ENCODE results near the gene GZF1. TPM values are rescaled to one million over a fixed set of nuclear protein-coding genes. Genes with fewer than 3 reads are reported as not detected.

GZF1 gene
- total RNA-seq, 6 experiments from 2014 or later: 10.5 to 15.9 (median 13.6) TPM

DNA sequence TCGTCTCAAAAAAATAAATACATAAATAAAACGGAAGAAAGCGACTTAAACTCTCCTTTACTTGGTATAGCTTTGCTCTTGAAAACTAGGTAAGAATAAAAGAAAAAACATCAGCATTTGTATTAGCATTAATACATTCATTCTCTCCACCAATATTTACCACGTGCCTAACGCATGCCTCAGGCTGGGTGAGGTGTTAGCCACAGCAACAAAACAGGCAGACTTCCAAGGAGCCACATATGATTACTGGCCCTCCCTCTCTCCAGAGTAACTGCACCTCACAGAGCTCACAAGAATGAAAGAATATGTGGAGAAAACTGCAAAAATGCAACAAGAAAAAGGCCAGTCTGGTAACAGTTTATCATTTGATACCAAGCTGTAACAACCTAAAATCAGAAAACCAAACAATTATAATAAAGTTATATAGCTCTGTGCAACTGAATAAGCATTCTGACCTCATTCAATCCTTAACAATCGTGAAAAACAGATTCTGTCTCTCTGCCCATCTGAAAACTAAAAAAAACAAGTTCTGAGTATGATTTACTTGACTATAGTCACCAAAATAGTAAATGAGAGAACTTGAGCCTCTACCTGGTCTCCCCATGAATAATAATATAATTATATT, 54.1 kb downstream of the GZF1 start:
- no peaks in the 10 kb centered on the region for H3K27me3 Mint-ChIP-seq (ENCODE audit: insufficient read depth)
- peaks cover 50% of the 10 kb centered on the region for H3K4me1 Mint-ChIP-seq (ENCODE audit: low read depth)
- TF ChIP-seq, protein P1, sequence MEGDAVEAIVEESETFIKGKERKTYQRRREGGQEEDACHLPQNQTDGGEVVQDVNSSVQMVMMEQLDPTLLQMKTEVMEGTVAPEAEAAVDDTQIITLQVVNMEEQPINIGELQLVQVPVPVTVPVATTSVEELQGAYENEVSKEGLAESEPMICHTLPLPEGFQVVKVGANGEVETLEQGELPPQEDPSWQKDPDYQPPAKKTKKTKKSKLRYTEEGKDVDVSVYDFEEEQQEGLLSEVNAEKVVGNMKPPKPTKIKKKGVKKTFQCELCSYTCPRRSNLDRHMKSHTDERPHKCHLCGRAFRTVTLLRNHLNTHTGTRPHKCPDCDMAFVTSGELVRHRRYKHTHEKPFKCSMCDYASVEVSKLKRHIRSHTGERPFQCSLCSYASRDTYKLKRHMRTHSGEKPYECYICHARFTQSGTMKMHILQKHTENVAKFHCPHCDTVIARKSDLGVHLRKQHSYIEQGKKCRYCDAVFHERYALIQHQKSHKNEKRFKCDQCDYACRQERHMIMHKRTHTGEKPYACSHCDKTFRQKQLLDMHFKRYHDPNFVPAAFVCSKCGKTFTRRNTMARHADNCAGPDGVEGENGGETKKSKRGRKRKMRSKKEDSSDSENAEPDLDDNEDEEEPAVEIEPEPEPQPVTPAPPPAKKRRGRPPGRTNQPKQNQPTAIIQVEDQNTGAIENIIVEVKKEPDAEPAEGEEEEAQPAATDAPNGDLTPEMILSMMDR (IDR thresholded peaks at IDR 0.05): no peak
- H3K27ac Mint-ChIP-seq: peak overlapping the region; percentile 15; the same call in 1 of the 2 replicates
- no peaks in the 10 kb centered on the region for H3K9me3 Mint-ChIP-seq
- H3K36me3 Mint-ChIP-seq (ENCODE audit: low read depth): no peaks in the 10 kb centered on the region
- H3K4me3 Mint-ChIP-seq: no peak overlapping the region; the same call in 1 of the 2 replicates
- no peak for DNase-seq

DNA sequence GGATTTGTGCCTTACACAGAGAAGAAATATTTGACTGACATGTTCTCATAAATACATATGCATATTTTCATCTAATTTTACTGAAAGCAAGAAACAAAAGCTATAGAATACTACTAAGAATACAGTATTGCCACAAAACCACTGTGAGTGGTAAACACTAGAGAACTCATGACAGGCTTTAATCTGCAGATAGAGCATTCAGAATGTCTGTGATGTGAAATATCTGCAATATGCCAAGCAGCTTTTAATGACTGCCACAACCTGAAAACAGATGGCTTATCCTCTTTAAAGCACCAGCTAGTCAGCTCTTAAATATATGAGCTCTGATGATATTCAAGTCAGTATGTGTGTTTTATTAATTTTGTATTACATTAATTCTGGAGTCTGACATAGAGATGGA, 55.9 kb downstream of the GZF1 start:
- no peak overlapping the region for H3K4me3 Mint-ChIP-seq
- DNase-seq: no peak
- H3K36me3 Mint-ChIP-seq (ENCODE audit: low read depth): no peaks in the 10 kb centered on the region
- no peak overlapping the region for H3K27ac Mint-ChIP-seq
- H3K4me1 Mint-ChIP-seq (ENCODE audit: low read depth): peaks cover 43% of the 10 kb centered on the region
- H3K27me3 Mint-ChIP-seq (ENCODE audit: insufficient read depth): peaks cover 2% of the 10 kb centered on the region; the same call in 1 of the 2 replicates
- TF ChIP-seq, protein P1 (IDR thresholded peaks at IDR 0.05): no peak
- H3K9me3 Mint-ChIP-seq: no peaks in the 10 kb centered on the region

- Mint-ChIP-seq H3K27me3 (ENCODE audit: insufficient read depth) (peaks cover 7% of the 10 kb centered on the region), H3K36me3 (ENCODE audit: low read depth) (no peaks in the 10 kb centered on the region), H3K27ac (peak overlapping the region; percentile 96), H3K4me1 (ENCODE audit: low read depth) (peaks cover 36% of the 10 kb centered on the region), H3K9me3 (no peaks in the 10 kb centered on the region), H3K4me3 (peak overlapping the region; percentile 94)
- TF ChIP-seq, protein P1 (IDR thresholded peaks at IDR 0.05): no peak
- no peak for DNase-seq
These were observed 57.6 kb downstream of the GZF1 start for GRCh38 chr20:23419657-23419994.

DNA sequence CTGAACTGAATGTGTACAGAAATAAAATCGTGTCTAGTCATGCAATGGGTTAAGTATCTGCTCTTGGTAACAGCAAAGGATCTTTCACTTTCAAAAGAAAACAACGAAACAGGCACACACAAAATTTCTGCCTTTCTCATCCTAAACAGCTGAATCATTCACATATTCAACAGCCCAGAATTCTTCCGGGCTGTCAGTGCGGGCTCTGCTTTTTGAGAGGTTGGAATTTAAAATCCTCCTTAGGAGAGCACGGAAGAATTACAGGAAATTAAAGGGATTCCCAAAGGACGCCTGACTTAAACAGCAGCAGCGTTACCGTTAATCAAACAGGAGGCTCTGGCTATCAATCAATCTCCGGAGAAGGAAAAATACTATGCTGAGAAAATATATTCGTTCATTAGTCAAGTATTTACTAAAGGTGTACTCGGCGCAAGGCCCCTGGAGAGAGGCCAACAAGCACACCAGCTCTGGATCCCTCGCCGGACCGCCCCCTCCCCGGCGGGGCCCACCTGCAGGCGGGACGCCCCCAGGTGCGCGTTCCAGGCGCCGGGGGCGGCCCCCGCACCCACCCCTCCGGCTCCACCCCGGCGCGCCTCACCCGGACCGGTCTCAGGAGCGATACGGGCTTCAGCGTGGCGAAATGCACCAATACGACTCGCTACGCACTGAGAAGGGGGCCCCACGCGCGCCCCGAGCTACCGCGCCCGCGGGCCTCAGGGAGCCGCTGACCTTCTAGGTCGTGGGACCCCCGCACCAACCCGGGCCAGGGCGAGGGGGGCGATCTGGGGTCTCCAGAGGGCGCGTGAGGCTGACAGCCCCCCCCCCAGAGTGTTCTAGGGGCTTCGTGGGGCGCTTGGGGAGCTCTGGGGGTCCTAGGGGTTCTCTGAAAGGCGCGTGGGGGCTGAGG, 58.3 kb downstream of the GZF1 start:
- no peaks in the 10 kb centered on the region for H3K36me3 Mint-ChIP-seq (ENCODE audit: low read depth)
- peak overlapping the region; percentile 94 for H3K4me3 Mint-ChIP-seq
- no peaks in the 10 kb centered on the region for H3K9me3 Mint-ChIP-seq
- peaks cover 11% of the 10 kb centered on the region for H3K27me3 Mint-ChIP-seq (ENCODE audit: insufficient read depth)
- H3K27ac Mint-ChIP-seq: peak overlapping the region; percentile 96
- peaks cover 32% of the 10 kb centered on the region for H3K4me1 Mint-ChIP-seq (ENCODE audit: low read depth)
- TF ChIP-seq, protein P1 (IDR thresholded peaks at IDR 0.05): no peak
- peak; percentile 71 for DNase-seq

DNA sequence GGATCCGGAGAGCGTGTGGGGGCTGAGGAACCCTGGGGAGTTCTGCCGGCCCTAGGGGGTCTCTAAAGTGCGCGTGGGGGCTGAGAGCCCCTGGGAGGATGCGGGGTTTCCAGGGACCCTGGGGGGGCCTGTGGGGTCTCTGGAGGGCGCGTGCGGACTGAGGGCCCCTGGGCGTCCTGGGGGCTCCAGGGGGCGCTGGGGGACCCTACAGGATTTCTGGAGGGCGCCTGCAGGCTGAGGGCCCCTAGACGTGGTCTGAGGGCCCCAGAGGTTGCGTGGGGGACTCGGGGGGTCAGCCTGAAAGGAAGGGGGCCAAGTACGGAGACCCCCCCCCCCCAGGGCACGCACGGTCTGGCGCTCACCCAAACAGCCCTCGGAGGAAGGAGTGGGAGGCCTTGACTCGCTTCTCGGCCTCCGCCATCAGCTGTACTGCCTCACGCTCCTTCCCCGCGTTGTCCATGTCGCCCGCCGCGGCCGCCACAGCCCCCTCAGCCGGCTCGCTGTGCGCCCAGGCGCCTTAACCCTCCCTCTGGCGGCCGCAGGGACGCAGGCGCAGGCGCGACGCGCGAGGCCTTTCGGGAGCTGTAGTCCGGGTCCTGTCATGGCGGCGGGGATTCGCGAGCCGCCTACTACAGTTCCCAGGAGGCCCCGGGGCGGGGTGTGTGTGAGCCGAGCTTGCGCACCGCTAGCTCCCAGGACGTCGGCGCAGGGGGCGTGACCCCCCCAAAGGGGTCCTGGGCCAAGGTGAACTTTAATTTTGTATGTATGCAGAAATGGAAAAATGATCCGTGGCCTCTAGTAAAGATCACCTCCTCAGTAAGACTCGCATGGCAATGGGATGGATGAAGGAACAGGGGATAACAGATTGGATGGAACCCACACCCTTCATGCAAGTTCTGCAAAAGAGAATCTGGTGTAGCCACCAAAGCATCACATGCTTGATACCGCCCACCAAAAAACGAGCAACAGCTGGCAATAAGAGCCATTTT, 59.3 kb downstream of the GZF1 start, which contains the start of gene NAPB:
NAPB (minus strand) TSS at position 546 of the 989 bp plus-strand sequence; CDS start at position 460, 86 bp downstream.
- Mint-ChIP-seq H3K4me1 (ENCODE audit: low read depth) (peaks cover 24% of the 10 kb centered on the region), H3K36me3 (ENCODE audit: low read depth) (no peaks in the 10 kb centered on the region), H3K9me3 (no peaks in the 10 kb centered on the region), H3K4me3 (peak within 1 kb of the TSS; percentile 94), H3K27ac (peak within 1 kb of the TSS; percentile 80), H3K27me3 (ENCODE audit: insufficient read depth) (peaks cover 11% of the 10 kb centered on the region)
- DNase-seq: peak; percentile 89
- TF ChIP-seq, protein P1 (IDR thresholded peaks at IDR 0.05): peak; percentile 76
